Activated CD4-positive, alpha-beta T cell treated with anti-CD3 and anti-CD28 coated beads for 36 hours (primary cell): ENCODE measurements around the gene PEX3. TPM values are rescaled to one million over a fixed set of nuclear protein-coding genes. Genes with fewer than 3 reads are reported as not detected.

Experiments used
- ATAC-seq: fragments of 200-7000 bp; cut with Tn5 transposase; one replicate; pipeline ENCODE4 v1.10.0; 2021; ENCODE audit warnings: mild to moderate bottlenecking, moderate library complexity
- CTCF ChIA-PET: fragments of 350-600 bp; sonication (Branson Sonifier 250); formaldehyde crosslinking; loops from one replicate; lab custom pipeline; 2021; ENCODE audit warnings: antibody characterized with exemption; lab: Charles Lee
- POLR2A ChIA-PET: fragments of 350-600 bp; sonication (Branson Sonifier 250); formaldehyde crosslinking; loops from one replicate; lab custom pipeline; 2021; ENCODE audit warnings: antibody characterized with exemption, inconsistent platforms; lab: Charles Lee
- DNase-seq: peaks from one replicate; pipeline ENCODE4 v3.0.0-alpha.2; 2020
- H3K27ac Mint-ChIP-seq: one replicate; pipeline ENCODE4 v1.8.0; 2021; ENCODE audit warnings: mixed read lengths
- H3K27me3 Mint-ChIP-seq: one replicate; pipeline ENCODE4 v1.8.0; 2021; ENCODE audit warnings: mixed read lengths
- H3K36me3 Mint-ChIP-seq: one replicate; pipeline ENCODE4 v1.8.0; 2021; ENCODE audit warnings: low read depth, mixed read lengths
- H3K4me1 Mint-ChIP-seq: one replicate; pipeline ENCODE4 v1.8.0; 2021; ENCODE audit warnings: mixed read lengths
- H3K4me3 Mint-ChIP-seq: one replicate; pipeline ENCODE4 v1.8.0; 2021; ENCODE audit warnings: mild to moderate bottlenecking, moderate library complexity, mixed read lengths
- H3K9me3 Mint-ChIP-seq: one replicate; pipeline ENCODE4 v1.8.0; 2021; ENCODE audit warnings: low read depth, mixed read lengths
- intact Hi-C, 2 experiments: fragments of 100-400 bp; cut with DNase I in 1 of 2; cut with micrococcal nuclease in 1 of 2; formaldehyde crosslinking; loops; one replicate each; pipeline versions ENCODE4 v1.14.2 to v1.15.1; 2022 to 2024; cut with DNase I, micrococcal nuclease
- total RNA-seq, 2 experiments: library from RNA; stranded (reverse); gene quantifications; one replicate each; pipeline ENCODE4 v1.2.3, GENCODE V29; 2021

Gene PEX3
- total RNA-seq, 2 experiments from 2014 or later = 31.1 to 42.2 TPM

DNA sequence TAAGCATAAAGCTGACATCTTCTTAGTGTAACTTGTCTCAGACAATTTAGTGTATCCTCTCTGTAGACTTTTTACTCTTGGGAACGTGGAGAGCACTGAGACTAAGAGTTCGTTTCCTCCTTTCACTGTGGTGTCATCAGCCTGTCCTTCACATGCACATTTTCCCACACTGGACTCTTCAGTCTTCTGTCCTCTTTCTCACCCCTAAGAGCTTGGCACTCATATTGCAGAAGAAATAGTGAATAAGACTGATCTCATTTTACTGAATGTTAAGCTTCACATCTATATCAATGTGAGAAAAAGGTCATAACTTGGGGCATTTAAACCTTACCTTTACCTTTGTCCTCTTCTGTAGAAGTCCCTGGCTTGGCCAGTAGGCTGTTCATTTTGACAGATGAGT is 35.4 kb downstream of the PEX3 start:
- DNase-seq = no peak
- H3K27me3 Mint-ChIP-seq = no peaks in the 10 kb centered on the region
- no peaks in the 10 kb centered on the region for H3K4me1 Mint-ChIP-seq
- no peak overlapping the region for H3K27ac Mint-ChIP-seq
- ATAC-seq = no peak
- H3K36me3 Mint-ChIP-seq = peaks cover 4% of the 10 kb centered on the region
- ChIA-PET CTCF (no interaction called here), POLR2A (no interaction called here)
- intact Hi-C loops = no loop called here
- no peaks in the 10 kb centered on the region for H3K9me3 Mint-ChIP-seq
- H3K4me3 Mint-ChIP-seq = no peak overlapping the region

DNA sequence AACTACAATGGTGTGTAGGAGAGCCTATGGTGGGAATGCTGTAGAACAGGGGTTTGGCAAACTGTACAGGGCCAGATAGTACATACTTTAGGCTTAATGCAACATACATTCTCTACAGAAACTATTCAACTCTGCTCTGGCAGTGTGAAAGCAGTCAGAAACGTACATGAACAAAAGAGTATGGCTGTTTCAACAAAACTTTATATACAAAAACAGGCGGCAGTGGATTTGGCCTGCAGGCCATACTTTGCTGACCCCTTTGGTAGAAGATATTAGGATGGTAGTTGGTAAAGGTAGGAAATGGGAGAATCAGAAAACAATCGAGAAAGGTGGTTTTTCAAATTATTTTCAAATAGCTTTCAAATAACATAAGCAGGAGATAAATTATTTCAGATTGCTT is 36.1 kb downstream of the PEX3 start:
- CTCF ChIA-PET = interaction anchor here (0.6 to 0.8 kb wide), 2 partner anchors 455 to 1216 kb away, joined by 3 read pairs; no protein-coding TSS in a partner anchor

DNA sequence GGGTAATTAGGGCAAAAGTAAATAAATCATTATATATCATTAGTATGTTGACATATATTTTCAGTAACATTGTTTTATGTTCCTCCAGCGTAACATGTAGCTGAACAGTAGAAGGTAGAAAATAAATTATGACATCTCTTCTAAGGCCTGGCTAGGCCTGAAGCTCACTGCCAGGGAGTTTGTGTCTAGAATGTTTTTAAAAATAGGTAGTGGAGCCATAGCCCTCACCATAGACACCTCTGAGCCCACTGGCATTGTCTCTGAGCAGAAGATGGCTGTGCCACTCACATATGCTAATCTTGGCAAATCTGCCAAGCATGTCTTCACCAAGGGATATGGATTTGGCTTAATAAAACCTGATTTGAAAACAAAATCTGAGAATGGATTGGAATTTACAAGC is 39.6 kb downstream of the PEX3 start:
- no peak overlapping the region for H3K27ac Mint-ChIP-seq
- no peak for DNase-seq
- H3K36me3 Mint-ChIP-seq = peaks cover 2% of the 10 kb centered on the region
- intact Hi-C loops = no loop called here
- CTCF ChIA-PET = interaction anchor here (0.6 kb wide), 2 partner anchors 11 to 17 kb away, joined by 3 read pairs; no protein-coding TSS in a partner anchor
- no peaks in the 10 kb centered on the region for H3K4me1 Mint-ChIP-seq
- no peaks in the 10 kb centered on the region for H3K9me3 Mint-ChIP-seq
- no peaks in the 10 kb centered on the region for H3K27me3 Mint-ChIP-seq
- no peak for ATAC-seq
- POLR2A ChIA-PET = no interaction called here
- H3K4me3 Mint-ChIP-seq = no peak overlapping the region

More for the DNA sequence above, 36.1 kb downstream of the PEX3 start:
- no peak overlapping the region for H3K4me3 Mint-ChIP-seq
- intact Hi-C loops = no loop called here
- H3K27me3 Mint-ChIP-seq = no peaks in the 10 kb centered on the region
- no peak for ATAC-seq
- peaks cover 4% of the 10 kb centered on the region for H3K36me3 Mint-ChIP-seq
- no peaks in the 10 kb centered on the region for H3K4me1 Mint-ChIP-seq
- DNase-seq = no peak
- no peak overlapping the region for H3K27ac Mint-ChIP-seq
- POLR2A ChIA-PET = no interaction called here
- no peaks in the 10 kb centered on the region for H3K9me3 Mint-ChIP-seq

DNA sequence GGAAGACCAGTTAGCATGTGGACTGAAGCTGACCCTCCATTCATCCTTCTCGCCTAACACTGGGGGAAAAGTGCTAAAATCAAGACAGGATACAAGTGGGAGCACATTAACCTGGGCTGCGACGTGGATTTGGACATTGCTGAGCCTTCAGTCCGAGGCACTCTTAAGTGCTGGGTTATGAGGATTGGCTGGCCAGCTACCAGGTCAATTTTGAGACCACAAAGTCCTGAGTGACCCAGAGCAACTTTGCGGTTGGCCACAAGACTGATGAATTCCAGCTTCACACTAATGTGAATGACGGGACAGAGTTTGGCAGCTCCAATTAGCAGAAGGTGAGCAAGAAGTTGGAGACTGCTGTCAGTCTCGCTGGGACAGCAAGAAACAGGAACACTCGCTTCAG is 40.2 kb downstream of the PEX3 start:
- intact Hi-C loops = no loop called here
- Mint-ChIP-seq H3K4me1 (no peaks in the 10 kb centered on the region), H3K27me3 (no peaks in the 10 kb centered on the region), H3K9me3 (no peaks in the 10 kb centered on the region), H3K4me3 (no peak overlapping the region), H3K36me3 (peaks cover 2% of the 10 kb centered on the region), H3K27ac (no peak overlapping the region)
- ChIA-PET POLR2A (no interaction called here), CTCF (interaction anchor here (0.6 kb wide), 2 partner anchors 12 to 16 kb away, joined by 3 read pairs; no protein-coding TSS in a partner anchor)
- ATAC-seq (no peak), DNase-seq (no peak)

DNA sequence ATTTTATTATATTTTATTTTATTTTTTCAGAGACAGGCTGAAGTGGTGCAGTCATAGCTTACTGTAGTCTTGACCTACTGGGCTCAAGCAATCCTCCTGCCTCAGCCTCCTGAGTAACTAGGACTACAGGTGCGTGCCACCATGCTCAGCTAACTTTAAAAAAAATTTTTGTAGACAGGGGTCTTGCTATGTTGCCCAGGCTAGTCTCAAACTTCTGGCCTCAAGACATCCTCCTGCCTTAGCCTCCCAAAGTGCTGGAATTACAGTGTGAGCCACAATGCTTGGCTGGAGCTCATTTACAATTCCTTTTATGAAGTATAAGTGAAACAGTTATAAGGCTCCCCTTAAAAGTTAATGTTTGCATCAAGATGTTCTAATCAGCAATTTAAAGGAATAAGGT is 46.4 kb downstream of the PEX3 start:
- DNase-seq = no peak
- H3K4me3 Mint-ChIP-seq = no peak overlapping the region
- peaks cover 15% of the 10 kb centered on the region for H3K4me1 Mint-ChIP-seq
- intact Hi-C loops = no loop called here
- ChIA-PET POLR2A (interaction anchor here (1.2 kb wide), 1 partner anchor 9 kb away, joined by 3 read pairs; no protein-coding TSS in a partner anchor), CTCF (interaction anchor here (0.6 to 1.2 kb wide), 3 partner anchors 13 to 1290 kb away, joined by 3 to 4 read pairs (median 4); no protein-coding TSS in a partner anchor)
- no peaks in the 10 kb centered on the region for H3K27me3 Mint-ChIP-seq
- peaks cover 5% of the 10 kb centered on the region for H3K36me3 Mint-ChIP-seq
- no peaks in the 10 kb centered on the region for H3K9me3 Mint-ChIP-seq
- no peak for ATAC-seq
- no peak overlapping the region for H3K27ac Mint-ChIP-seq

DNA sequence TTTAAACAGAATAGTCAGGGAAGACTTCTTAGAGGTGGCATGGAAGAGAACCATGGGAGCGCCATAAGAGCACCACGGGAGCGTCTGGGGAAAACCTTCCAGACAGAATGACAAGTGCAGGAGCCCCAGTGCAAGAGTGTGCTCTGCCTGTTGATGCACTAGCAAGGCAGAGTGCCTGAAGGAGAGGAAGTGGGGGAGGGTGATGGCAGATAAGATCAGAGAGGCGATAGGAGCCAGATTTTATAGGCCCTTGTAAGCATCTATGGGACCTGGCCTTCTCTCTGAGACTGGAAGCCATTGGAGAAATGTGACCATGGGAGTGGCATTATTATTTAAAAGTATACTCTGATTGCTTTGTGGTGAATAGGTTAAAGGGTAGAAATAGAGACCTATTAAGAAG is 47.8 kb downstream of the PEX3 start:
- peaks cover 5% of the 10 kb centered on the region for H3K36me3 Mint-ChIP-seq
- no peak for DNase-seq
- no peaks in the 10 kb centered on the region for H3K27me3 Mint-ChIP-seq
- POLR2A ChIA-PET = no interaction called here
- CTCF ChIA-PET = interaction anchor here (1.0 to 1.2 kb wide), 2 partner anchors 11 to 77 kb away, joined by 3 read pairs; no protein-coding TSS in a partner anchor
- no peak overlapping the region for H3K4me3 Mint-ChIP-seq
- H3K9me3 Mint-ChIP-seq = no peaks in the 10 kb centered on the region
- H3K27ac Mint-ChIP-seq = no peak overlapping the region
- intact Hi-C loops = no loop called here
- H3K4me1 Mint-ChIP-seq = peaks cover 15% of the 10 kb centered on the region
- peak; percentile 53 for ATAC-seq

DNA sequence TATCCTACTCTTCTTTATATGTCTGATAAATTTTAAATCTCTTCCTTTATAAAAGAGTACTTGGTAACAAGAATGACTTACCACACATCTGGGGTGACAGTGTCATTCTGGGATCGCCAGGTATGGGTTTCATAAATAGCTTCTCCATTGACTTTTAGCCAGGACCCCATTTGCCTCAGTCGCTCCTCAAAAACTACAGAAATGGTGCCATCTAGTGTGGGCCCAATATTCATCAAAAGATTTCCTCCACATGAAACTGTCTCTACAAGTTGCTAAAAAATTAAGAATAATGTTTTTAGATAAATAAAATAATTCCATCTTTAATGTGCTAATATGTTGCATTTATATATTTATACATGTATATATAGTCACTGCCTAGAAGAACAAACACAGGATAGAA is 51.2 kb downstream of the PEX3 start:
- Mint-ChIP-seq H3K27me3 (no peaks in the 10 kb centered on the region), H3K4me3 (no peak overlapping the region), H3K27ac (no peak overlapping the region), H3K9me3 (no peaks in the 10 kb centered on the region), H3K36me3 (peaks cover 14% of the 10 kb centered on the region), H3K4me1 (peaks cover 23% of the 10 kb centered on the region)
- intact Hi-C loops = no loop called here
- no peak for ATAC-seq
- DNase-seq = no peak
- ChIA-PET POLR2A (no interaction called here), CTCF (interaction anchor here (0.9 to 1.9 kb wide), 2 partner anchors 11 to 34 kb away, joined by 3 to 6 read pairs; no protein-coding TSS in a partner anchor)

DNA sequence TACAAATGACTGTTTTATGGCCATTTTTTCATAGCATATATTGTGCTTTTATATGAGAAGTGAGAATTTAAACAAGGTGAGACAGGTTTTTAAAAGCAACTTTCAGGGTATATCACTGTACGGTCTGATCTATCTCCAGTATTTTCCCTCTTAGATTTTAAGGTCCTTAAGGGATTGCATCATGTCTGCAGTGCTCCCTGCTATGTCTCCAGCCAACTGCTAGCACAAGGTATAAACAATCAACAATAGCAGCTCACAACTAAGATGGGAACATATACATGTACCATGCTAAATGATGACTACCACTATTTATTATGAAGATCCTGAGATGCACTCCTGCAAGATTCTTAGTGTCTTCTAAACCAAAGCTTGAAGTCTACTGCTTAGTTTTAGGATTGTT is 53.8 kb downstream of the PEX3 start:
- Mint-ChIP-seq H3K36me3 (peaks cover 11% of the 10 kb centered on the region), H3K4me1 (peaks cover 7% of the 10 kb centered on the region), H3K27me3 (no peaks in the 10 kb centered on the region), H3K27ac (no peak overlapping the region), H3K9me3 (no peaks in the 10 kb centered on the region), H3K4me3 (no peak overlapping the region)
- DNase-seq = no peak
- intact Hi-C loops = no loop called here
- ATAC-seq = no peak
- ChIA-PET CTCF (no interaction called here), POLR2A (no interaction called here)

DNA sequence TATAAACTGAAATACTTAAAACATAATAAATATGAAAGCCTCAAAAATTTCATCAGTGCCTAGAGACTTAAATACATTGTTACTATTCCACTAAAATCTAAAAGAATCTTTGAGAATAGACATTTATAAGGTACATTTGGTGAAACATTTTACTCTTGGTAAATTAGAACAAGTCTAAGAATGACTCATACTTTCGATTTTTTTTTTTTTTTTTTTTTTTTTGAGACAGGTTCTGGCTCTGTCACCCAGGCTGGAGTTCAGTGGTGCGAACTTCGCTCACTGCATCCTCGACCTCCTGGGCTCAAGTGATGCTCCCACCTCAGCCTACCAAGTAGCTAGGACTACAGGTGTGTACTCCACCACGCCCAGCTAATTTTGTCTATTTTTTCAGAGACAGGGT is 54.5 kb downstream of the PEX3 start:
- Mint-ChIP-seq H3K9me3 (no peaks in the 10 kb centered on the region), H3K27ac (no peak overlapping the region), H3K27me3 (no peaks in the 10 kb centered on the region), H3K4me3 (no peak overlapping the region), H3K4me1 (peaks cover 10% of the 10 kb centered on the region), H3K36me3 (peaks cover 11% of the 10 kb centered on the region)
- peak; percentile 61 for ATAC-seq
- ChIA-PET CTCF (interaction anchor here (1.1 kb wide), 1 partner anchor 31 kb away, joined by 3 read pairs; no protein-coding TSS in a partner anchor), POLR2A (interaction anchor here (0.9 kb wide), 1 partner anchor 8 kb away, joined by 3 read pairs; no protein-coding TSS in a partner anchor)
- no peak for DNase-seq
- intact Hi-C loops = no loop called here

DNA sequence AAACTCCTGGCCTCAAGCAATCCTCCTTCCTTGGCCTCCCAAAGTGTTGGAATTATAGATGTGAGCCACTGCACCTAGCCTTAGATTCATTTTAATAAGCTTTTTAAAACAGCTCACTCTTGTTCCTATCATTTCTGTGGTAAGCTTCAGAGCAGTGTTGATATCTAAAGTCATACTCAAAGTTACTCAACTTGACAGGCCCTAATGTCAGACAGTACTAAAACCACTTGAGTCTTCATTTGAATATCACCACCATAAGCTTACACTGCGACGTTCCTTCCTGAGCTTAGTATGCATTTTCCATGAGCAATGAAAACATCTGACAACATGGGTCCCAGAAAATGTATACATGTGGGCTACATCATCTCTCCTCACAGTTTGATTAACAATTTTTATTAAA is 54.9 kb downstream of the PEX3 start:
- H3K4me3 Mint-ChIP-seq = no peak overlapping the region
- no peaks in the 10 kb centered on the region for H3K27me3 Mint-ChIP-seq
- ATAC-seq (peak; percentile 84), DNase-seq (no peak)
- CTCF ChIA-PET = interaction anchor here (0.9 to 1.1 kb wide), 2 partner anchors 31 to 340 kb away, joined by 3 to 4 read pairs; no protein-coding TSS in a partner anchor
- POLR2A ChIA-PET = interaction anchor here (0.6 to 0.9 kb wide), 2 partner anchors 8 to 336 kb away, joined by 3 to 4 read pairs; no protein-coding TSS in a partner anchor
- intact Hi-C loops = no loop called here
- H3K27ac Mint-ChIP-seq = no peak overlapping the region
- H3K4me1 Mint-ChIP-seq = peaks cover 10% of the 10 kb centered on the region
- H3K36me3 Mint-ChIP-seq = peaks cover 11% of the 10 kb centered on the region
- no peaks in the 10 kb centered on the region for H3K9me3 Mint-ChIP-seq

DNA sequence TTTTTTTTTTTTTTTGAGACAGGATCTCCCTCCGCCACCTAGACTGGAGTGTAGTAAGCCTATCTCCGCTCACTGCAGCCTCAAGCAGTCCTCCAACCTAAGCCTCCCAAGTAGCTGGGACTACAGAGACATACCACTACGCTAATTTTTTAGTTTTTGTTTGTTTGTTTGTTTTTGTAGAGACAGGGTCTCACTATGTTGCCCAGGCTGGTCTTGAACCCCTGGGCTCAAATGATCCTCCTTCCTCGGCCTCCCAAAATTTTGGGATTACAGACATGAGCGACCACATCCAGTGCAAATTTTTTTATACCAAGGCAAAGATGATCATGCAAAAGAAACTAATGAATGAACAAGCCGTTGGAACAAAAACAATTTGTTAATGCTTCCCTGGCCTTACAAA is 55.6 kb downstream of the PEX3 start:
- DNase-seq (no peak), ATAC-seq (no peak)
- intact Hi-C loops = no loop called here
- Mint-ChIP-seq H3K27me3 (no peaks in the 10 kb centered on the region), H3K4me3 (no peak overlapping the region), H3K27ac (no peak overlapping the region), H3K9me3 (no peaks in the 10 kb centered on the region), H3K36me3 (peaks cover 14% of the 10 kb centered on the region), H3K4me1 (peaks cover 16% of the 10 kb centered on the region)
- POLR2A ChIA-PET = interaction anchor here (0.6 to 0.9 kb wide), 2 partner anchors 9 to 337 kb away, joined by 3 to 4 read pairs; no protein-coding TSS in a partner anchor
- CTCF ChIA-PET = interaction anchor here (0.6 to 0.9 kb wide), 2 partner anchors 30 to 340 kb away, joined by 3 to 4 read pairs; no protein-coding TSS in a partner anchor

DNA sequence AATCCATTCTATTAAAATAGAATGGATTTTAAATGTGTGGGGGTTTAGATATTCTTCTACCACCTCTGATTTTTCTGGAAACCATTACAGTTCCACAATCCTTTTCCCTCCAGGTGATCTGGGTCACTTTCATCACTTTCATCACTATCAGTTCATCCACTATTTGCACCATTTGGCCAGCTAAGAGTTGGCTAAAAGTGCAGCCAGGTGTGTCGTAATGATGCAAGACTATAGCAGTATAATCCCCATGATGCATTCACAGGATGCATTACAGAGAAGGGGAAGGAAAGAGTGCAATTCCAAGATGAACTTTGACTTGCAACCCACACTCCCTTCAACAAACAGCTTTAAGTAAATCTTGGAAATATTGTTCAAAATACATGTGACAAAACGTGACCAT is 56.0 kb downstream of the PEX3 start:
- no peaks in the 10 kb centered on the region for H3K9me3 Mint-ChIP-seq
- ChIA-PET CTCF (interaction anchor here (0.6 to 0.7 kb wide), 2 partner anchors 16 to 29 kb away, joined by 3 read pairs; no protein-coding TSS in a partner anchor), POLR2A (no interaction called here)
- H3K4me3 Mint-ChIP-seq = no peak overlapping the region
- H3K27me3 Mint-ChIP-seq = no peaks in the 10 kb centered on the region
- H3K4me1 Mint-ChIP-seq = peaks cover 17% of the 10 kb centered on the region
- no peak for ATAC-seq
- intact Hi-C loops = no loop called here
- peaks cover 14% of the 10 kb centered on the region for H3K36me3 Mint-ChIP-seq
- DNase-seq = no peak
- H3K27ac Mint-ChIP-seq = no peak overlapping the region
